ENCODE data around the gene OSM. TPM values are rescaled to one million over a fixed set of nuclear protein-coding genes. Genes with fewer than 3 reads are reported as not detected.

The OSM gene
- total and polyA plus RNA-seq, 3 experiments from 2014 or later, result 16.4 to 20.7 (median 18.9) TPM

DNA sequence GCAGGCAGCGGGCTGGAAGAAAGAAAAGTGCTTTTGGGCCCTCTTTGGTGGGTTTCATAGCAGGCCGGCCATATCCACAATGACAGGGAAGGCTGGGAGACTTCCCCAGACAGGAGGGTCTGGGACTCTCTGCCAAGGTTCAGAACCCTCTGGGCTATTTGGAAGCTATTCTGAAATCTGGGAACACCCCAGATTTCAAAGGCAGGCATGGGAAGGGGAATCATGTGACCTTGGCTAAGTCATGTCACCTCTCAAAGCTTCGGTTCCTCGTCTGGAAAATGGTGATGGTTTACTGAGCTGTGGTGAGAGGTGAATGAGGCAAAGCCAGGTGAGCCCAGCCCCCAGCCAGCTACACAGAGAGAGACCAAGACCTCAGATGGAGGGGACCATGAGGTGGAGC is 18.0 kb upstream of the OSM start:
- Histone ChIP-seq H3K4me3 (ENCODE audit: low read length) (no peak overlapping the region), H3K9me3 (ENCODE audit: low read length) (no peaks in the 10 kb centered on the region), H3K27ac (ENCODE audit: low read depth, low read length) (no peak overlapping the region), H3K4me1 (ENCODE audit: insufficient read depth, low read length) (peaks cover 29% of the 10 kb centered on the region), H3K27me3 (ENCODE audit: insufficient read depth, low read length, poor library complexity, severe bottlenecking) (no peaks in the 10 kb centered on the region), H3K36me3 (ENCODE audit: insufficient read depth, low read length) (no peaks in the 10 kb centered on the region)
- no peak for DNase-seq
- ChIA-PET CTCF (interaction anchor here (1.3 to 9.0 kb wide), 4 partner anchors 16 to 173 kb away, joined by 3 to 246 read pairs (median 54); partner anchors contain the start of genes OSM and RNF215), POLR2A (no interaction called here)
- Mint-ChIP-seq H3K36me3 (peaks cover 0 to 17% (median 0%) of the 10 kb centered on the region in 3 donors), H3K27me3 (peaks cover 0 to 2% of the 10 kb centered on the region in 2 donors), H3K9me3 (no peaks in the 10 kb centered on the region), H3K4me1 (peaks cover 11 to 24% (median 15%) of the 10 kb centered on the region in 3 donors), H3K4me3 (no peak overlapping the region), H3K27ac (peak overlapping the region in 1 of 8 donors; percentile 30)

DNA sequence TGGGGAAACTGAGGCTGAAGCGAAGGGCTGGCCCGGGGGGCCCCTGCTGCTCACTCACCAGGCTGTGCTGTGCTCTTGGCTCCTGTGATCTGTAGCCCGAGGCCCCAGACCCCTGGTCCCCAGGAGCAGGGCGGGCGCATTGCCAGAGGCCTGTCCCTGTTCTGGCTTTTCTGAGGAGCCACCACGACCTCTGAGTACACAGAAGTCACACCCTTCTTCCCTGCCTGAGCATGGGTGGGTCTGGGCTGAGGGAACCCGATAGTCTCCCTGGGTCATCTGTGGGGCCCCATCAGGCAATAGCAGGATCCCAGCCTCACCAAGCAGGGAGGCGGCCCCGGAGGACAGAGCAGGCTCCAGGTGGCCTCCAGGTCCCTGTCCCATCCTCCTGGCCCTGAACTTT is 17.5 kb upstream of the OSM start:
- Histone ChIP-seq H3K36me3 (ENCODE audit: insufficient read depth, low read length) (no peaks in the 10 kb centered on the region), H3K27me3 (ENCODE audit: insufficient read depth, low read length, poor library complexity, severe bottlenecking) (no peaks in the 10 kb centered on the region), H3K9me3 (ENCODE audit: low read length) (no peaks in the 10 kb centered on the region), H3K4me1 (ENCODE audit: insufficient read depth, low read length) (peaks cover 29% of the 10 kb centered on the region), H3K27ac (ENCODE audit: low read depth, low read length) (no peak overlapping the region), H3K4me3 (ENCODE audit: low read length) (no peak overlapping the region)
- Mint-ChIP-seq H3K27me3 (peaks cover 0 to 5% of the 10 kb centered on the region in 2 donors), H3K4me3 (no peak overlapping the region), H3K4me1 (peaks cover 11 to 24% (median 15%) of the 10 kb centered on the region in 3 donors), H3K9me3 (no peaks in the 10 kb centered on the region), H3K36me3 (peaks cover 0 to 14% (median 0%) of the 10 kb centered on the region in 3 donors), H3K27ac (peak overlapping the region in 1 of 8 donors; percentile 29)
- ChIA-PET CTCF (interaction anchor here (7.4 to 9.0 kb wide), 2 partner anchors 20 to 103 kb away, joined by 82 to 246 read pairs; partner anchors contain the start of genes OSM and RNF215), POLR2A (interaction anchor here (0.6 kb wide), 1 partner anchor 107 kb away, joined by 5 read pairs; no protein-coding TSS in a partner anchor)
- no peak for DNase-seq

DNA sequence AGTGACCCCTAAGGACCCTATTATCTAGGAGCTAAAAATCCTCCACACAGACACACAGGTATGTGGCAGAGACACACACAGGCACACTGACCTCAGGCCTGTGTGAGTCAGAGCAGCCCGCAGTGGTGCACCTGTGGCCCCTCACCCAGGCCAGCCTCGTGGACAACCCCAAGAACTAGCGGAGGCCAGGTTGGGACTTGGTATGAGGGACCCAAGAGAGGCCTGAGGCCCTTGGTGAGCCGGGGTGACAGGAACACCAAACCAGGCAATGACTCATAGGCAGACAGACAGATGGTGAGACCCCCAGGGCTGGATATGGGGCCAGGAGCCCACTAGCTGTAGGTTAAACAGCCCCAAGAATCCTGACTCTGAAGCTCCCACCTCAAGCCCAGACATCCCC is 16.7 kb upstream of the OSM start:
- Mint-ChIP-seq H3K9me3 (no peaks in the 10 kb centered on the region), H3K36me3 (peaks cover 0 to 14% (median 0%) of the 10 kb centered on the region in 3 donors), H3K27ac (no peak overlapping the region), H3K4me3 (peak overlapping the region in 1 of 7 donors; percentile 16), H3K4me1 (peaks cover 8 to 18% (median 13%) of the 10 kb centered on the region in 3 donors), H3K27me3 (peaks cover 2 to 12% of the 10 kb centered on the region in 2 donors)
- H3K27ac ChIP-seq (ENCODE audit: low read depth, low read length), result no peak overlapping the region
- DNase-seq, result no peak
- H3K9me3 ChIP-seq (ENCODE audit: low read length), result no peaks in the 10 kb centered on the region
- ChIA-PET CTCF (interaction anchor here (1.0 to 7.4 kb wide), 2 partner anchors 19 to 104 kb away, joined by 4 to 82 read pairs; partner anchors contain the start of genes OSM and RNF215), POLR2A (no interaction called here)
- no peaks in the 10 kb centered on the region for H3K36me3 ChIP-seq (ENCODE audit: insufficient read depth, low read length)
- peaks cover 23% of the 10 kb centered on the region for H3K4me1 ChIP-seq (ENCODE audit: insufficient read depth, low read length)
- no peak overlapping the region for H3K4me3 ChIP-seq (ENCODE audit: low read length)
- no peaks in the 10 kb centered on the region for H3K27me3 ChIP-seq (ENCODE audit: insufficient read depth, low read length, poor library complexity, severe bottlenecking)

DNA sequence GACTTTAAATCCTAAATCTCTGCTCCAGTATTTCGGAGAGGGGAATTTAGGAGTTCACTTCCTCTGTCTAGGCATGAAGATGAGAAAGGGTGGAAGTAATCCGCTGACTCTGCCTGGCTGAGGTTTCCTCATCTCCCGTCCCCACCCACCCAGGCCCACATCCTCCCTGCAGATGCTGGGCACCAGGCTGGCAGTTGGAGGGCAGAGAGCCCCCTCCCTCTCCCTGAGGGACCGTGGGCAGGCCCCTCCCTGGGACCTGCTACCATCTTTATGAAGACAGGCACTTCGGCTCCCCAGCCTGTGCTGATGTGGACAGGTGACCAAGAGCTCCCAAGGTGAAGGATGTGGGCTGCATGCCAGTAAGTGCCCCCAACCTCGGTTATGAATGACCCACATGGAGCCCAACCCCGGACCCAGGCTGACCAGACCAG is 16.0 kb upstream of the OSM start:
- CTCF ChIA-PET, result interaction anchor here (0.8 to 7.4 kb wide), 4 partner anchors 18 to 175 kb away, joined by 3 to 82 read pairs (median 4); partner anchors contain the start of genes OSM and RNF215

DNA sequence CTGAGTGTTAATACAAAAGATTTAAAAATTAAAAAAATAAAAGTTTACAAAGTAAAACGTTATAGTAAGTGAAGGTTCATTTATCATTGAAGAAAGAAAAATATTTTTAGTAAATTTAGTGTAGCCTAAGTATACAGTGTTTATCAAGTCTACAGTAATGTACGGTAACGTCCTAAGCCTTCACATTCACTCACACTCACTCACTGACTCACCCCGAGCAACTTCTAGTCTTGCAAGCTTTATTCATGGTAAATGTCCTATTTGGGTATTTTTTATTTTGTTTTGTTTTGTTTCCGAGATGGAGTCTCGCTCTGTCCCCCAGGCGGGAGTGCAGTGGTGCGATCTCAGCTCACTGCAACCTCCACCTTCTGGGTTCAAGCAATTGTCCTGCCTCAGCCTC is 13.9 kb upstream of the OSM start:
- Histone ChIP-seq H3K4me3 (ENCODE audit: low read length) (no peak overlapping the region), H3K27me3 (ENCODE audit: insufficient read depth, low read length, poor library complexity, severe bottlenecking) (no peaks in the 10 kb centered on the region), H3K36me3 (ENCODE audit: insufficient read depth, low read length) (no peaks in the 10 kb centered on the region), H3K9me3 (ENCODE audit: low read length) (no peaks in the 10 kb centered on the region), H3K27ac (ENCODE audit: low read depth, low read length) (no peak overlapping the region), H3K4me1 (ENCODE audit: insufficient read depth, low read length) (peaks cover 27% of the 10 kb centered on the region)
- DNase-seq, result no peak
- H3K4me3 Mint-ChIP-seq, result no peak overlapping the region
- H3K36me3 Mint-ChIP-seq, result peaks cover 0 to 10% (median 0%) of the 10 kb centered on the region in 3 donors
- no peak overlapping the region for H3K27ac Mint-ChIP-seq
- CTCF ChIA-PET, result interaction anchor here (1.0 to 1.7 kb wide), 3 partner anchors 17 to 143 kb away, joined by 3 to 10 read pairs (median 6); partner anchors contain the start of gene RNF215
- H3K4me1 Mint-ChIP-seq, result peaks cover 10 to 13% (median 12%) of the 10 kb centered on the region in 3 donors
- no peaks in the 10 kb centered on the region for H3K9me3 Mint-ChIP-seq
- POLR2A ChIA-PET, result no interaction called here
- peaks cover 2 to 28% of the 10 kb centered on the region in 2 donors for H3K27me3 Mint-ChIP-seq

More for the DNA sequence above, 16.0 kb upstream of the OSM start:
- Histone ChIP-seq H3K4me3 (ENCODE audit: low read length) (no peak overlapping the region), H3K27ac (ENCODE audit: low read depth, low read length) (no peak overlapping the region), H3K27me3 (ENCODE audit: insufficient read depth, low read length, poor library complexity, severe bottlenecking) (no peaks in the 10 kb centered on the region), H3K36me3 (ENCODE audit: insufficient read depth, low read length) (no peaks in the 10 kb centered on the region), H3K4me1 (ENCODE audit: insufficient read depth, low read length) (peaks cover 17% of the 10 kb centered on the region), H3K9me3 (ENCODE audit: low read length) (no peaks in the 10 kb centered on the region)
- peaks cover 0 to 14% (median 0%) of the 10 kb centered on the region in 3 donors for H3K36me3 Mint-ChIP-seq
- no peak overlapping the region for H3K4me3 Mint-ChIP-seq
- POLR2A ChIA-PET, result interaction anchor here (0.5 kb wide), 1 partner anchor 701 kb away, joined by 4 read pairs; no protein-coding TSS in a partner anchor
- peaks cover under 1 to 11% (median 7%) of the 10 kb centered on the region in 3 donors for H3K4me1 Mint-ChIP-seq
- H3K27me3 Mint-ChIP-seq, result peaks cover 2 to 18% of the 10 kb centered on the region in 2 donors
- H3K27ac Mint-ChIP-seq, result no peak overlapping the region
- no peak for DNase-seq
- no peaks in the 10 kb centered on the region for H3K9me3 Mint-ChIP-seq

DNA sequence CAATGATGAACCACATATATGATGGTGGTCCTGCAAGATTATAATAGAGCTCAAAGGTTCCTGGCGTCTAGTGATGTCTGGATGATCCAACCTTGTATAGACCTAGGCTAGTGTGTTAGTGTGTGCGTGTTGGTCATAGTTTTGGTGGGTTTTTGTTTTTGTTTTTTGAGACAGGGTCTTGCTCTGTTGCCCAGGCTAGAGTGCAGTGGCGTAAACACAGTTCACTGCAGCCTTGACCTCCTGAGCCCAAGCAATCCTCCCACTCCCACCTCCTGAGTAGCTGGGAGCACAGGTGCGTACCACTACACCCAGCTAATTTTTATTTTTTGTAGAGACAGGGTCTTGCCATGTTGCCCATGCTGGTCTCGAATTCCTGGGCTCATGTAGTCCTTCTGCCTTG is 13.3 kb upstream of the OSM start:
- Histone ChIP-seq H3K4me3 (ENCODE audit: low read length) (no peak overlapping the region), H3K36me3 (ENCODE audit: insufficient read depth, low read length) (no peaks in the 10 kb centered on the region), H3K4me1 (ENCODE audit: insufficient read depth, low read length) (peaks cover 32% of the 10 kb centered on the region), H3K27ac (ENCODE audit: low read depth, low read length) (no peak overlapping the region), H3K9me3 (ENCODE audit: low read length) (no peaks in the 10 kb centered on the region), H3K27me3 (ENCODE audit: insufficient read depth, low read length, poor library complexity, severe bottlenecking) (no peaks in the 10 kb centered on the region)
- POLR2A ChIA-PET, result no interaction called here
- no peaks in the 10 kb centered on the region for H3K9me3 Mint-ChIP-seq
- H3K4me3 Mint-ChIP-seq, result no peak overlapping the region
- CTCF ChIA-PET, result interaction anchor here (1.0 to 1.7 kb wide), 5 partner anchors 8 to 172 kb away, joined by 3 to 10 read pairs (median 6); partner anchors contain the start of genes CASTOR1 and RNF215
- H3K27me3 Mint-ChIP-seq, result peaks cover 2 to 31% of the 10 kb centered on the region in 2 donors
- DNase-seq, result no peak
- peaks cover 14 to 17% (median 15%) of the 10 kb centered on the region in 3 donors for H3K4me1 Mint-ChIP-seq
- peaks cover 0 to 6% (median 0%) of the 10 kb centered on the region in 3 donors for H3K36me3 Mint-ChIP-seq
- no peak overlapping the region for H3K27ac Mint-ChIP-seq

DNA sequence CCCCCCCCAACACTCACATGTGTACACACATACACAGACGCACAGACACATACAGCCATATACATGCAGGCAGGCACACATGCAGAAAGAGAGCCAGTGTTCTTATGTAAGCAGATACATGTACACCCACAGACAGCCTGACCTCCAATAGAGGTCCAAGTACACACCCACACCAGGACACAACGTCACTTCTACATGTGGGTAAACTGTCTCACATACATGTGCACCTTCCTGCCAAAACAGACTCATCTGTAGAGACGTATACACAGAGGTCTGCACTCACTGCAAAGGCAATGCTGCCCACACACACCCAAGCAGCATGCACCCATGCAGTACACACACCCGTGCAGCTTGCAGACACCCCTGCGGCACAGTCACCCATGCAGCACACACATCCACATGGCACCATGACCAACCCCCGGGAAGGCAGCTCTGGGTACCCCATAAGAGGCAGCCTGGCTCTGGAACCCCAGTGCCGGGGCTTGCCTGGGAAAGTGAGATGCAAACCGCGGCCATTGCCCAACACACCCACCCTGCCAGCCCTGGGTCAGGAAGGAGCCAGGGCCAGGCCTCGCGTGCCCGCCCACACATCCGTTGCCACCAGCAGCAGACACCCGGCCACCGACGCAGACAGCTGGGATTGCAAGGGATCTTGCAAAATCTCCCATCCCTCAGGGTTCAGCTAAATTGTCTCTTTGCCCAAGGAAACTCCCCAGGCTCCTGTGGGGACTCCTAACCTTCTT is 12.6 kb upstream of the OSM start:
- no peak overlapping the region for H3K4me3 Mint-ChIP-seq
- Histone ChIP-seq H3K27ac (ENCODE audit: low read depth, low read length) (no peak overlapping the region), H3K4me3 (ENCODE audit: low read length) (no peak overlapping the region), H3K36me3 (ENCODE audit: insufficient read depth, low read length) (no peaks in the 10 kb centered on the region), H3K27me3 (ENCODE audit: insufficient read depth, low read length, poor library complexity, severe bottlenecking) (no peaks in the 10 kb centered on the region), H3K9me3 (ENCODE audit: low read length) (no peaks in the 10 kb centered on the region), H3K4me1 (ENCODE audit: insufficient read depth, low read length) (peaks cover 32% of the 10 kb centered on the region)
- peaks cover 14 to 20% (median 15%) of the 10 kb centered on the region in 3 donors for H3K4me1 Mint-ChIP-seq
- DNase-seq, result no peak
- H3K27me3 Mint-ChIP-seq, result peaks cover 4 to 31% of the 10 kb centered on the region in 2 donors
- H3K36me3 Mint-ChIP-seq, result peaks cover 0 to under 1% (median 0%) of the 10 kb centered on the region in 3 donors
- ChIA-PET POLR2A (no interaction called here), CTCF (interaction anchor here (1.2 to 1.7 kb wide), 4 partner anchors 8 to 171 kb away, joined by 3 to 10 read pairs (median 6); partner anchors contain the start of gene CASTOR1)
- no peaks in the 10 kb centered on the region for H3K9me3 Mint-ChIP-seq
- H3K27ac Mint-ChIP-seq, result peak overlapping the region in 1 of 8 donors; percentile 82

Measured in CD8-positive, alpha-beta memory T cell (primary cell).